H4 (cell line): Measurements from ENCODE around the gene KIF5C. TPM values are rescaled to one million over a fixed set of nuclear protein-coding genes. Genes with fewer than 3 reads are reported as not detected.
A peak's percentile ranks its signal among the peaks of the same experiment; 100 is the strongest.

Experiments used
- DNase-seq: peaks from one replicate; pipeline ENCODE4 v3.0.0-alpha.2; 2015; ENCODE audit warnings: low spot score
- total RNA-seq: library from RNA; depleted of rRNA; stranded (reverse); fragments of >200 nt; shearing (Covaris generic); gene quantifications from 2 replicates; pipeline ENCODE4 v1.2.3, GENCODE V29; 2014

Gene KIF5C
- total RNA-seq, 1 experiment from 2014 or later, result 2.6 TPM

DNA sequence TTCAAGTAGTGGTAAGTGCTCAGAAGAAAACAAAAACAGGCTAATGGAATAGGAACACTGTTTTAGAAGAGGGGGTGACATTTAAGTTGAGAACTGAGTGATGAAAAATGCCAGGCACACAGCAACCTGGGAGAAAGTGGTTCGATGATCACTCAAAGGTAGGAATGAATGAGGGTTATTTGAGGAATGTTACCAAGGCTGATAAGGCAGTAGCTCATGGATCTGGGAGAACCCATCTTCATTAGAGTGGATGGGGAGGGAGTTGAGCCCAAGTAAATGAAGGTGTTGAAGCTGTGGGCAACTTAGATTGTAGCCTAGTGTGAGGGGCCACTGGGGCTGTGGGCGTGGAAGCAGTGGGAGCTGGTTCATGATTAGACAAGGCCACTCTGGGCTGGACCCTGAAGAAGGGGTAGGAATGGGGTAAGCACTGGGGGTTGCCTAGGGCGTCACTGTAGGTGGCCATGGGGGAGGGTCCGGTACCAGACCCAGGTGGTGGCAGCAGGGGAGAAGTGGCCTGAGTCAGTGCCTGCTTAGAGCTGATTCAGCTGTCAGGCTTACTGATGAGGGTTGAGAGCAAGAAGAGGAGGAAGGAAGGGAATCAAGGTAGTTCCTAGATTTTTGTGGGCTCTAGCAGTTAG lies 141.0 kb downstream of the KIF5C start:
- no peak for DNase-seq

- peak; percentile 71 for DNase-seq
These were observed 142.3 kb downstream of the KIF5C start for GRCh38 chr2:149017116-149017985.

DNA sequence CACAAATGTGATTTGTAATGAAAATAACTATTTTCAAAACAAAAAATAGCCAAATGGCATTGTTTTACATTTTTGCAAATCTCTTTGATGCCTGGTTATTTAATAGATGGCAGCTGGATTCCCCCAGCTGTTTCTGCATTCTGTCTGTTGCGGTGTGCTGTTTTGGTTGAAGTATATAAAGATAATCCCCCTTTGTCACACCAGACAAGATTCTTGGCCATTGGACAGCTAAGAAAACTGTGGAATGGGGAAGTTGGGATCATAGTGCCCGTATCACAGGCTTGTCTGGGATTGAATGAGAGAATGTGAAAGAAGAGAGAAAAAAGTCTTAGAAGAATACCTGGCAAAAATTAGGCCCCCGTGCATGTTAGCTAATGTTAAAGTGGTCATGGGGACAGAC lies 144.0 kb downstream of the KIF5C start:
- DNase-seq, result no peak

- DNase-seq, result no peak
These were observed 144.7 kb downstream of the KIF5C start for GRCh38 chr2:149019768-149020167.

GRCh38 chr2:149020432-149020851 lies 145.4 kb downstream of the KIF5C start:
- no peak for DNase-seq

DNA sequence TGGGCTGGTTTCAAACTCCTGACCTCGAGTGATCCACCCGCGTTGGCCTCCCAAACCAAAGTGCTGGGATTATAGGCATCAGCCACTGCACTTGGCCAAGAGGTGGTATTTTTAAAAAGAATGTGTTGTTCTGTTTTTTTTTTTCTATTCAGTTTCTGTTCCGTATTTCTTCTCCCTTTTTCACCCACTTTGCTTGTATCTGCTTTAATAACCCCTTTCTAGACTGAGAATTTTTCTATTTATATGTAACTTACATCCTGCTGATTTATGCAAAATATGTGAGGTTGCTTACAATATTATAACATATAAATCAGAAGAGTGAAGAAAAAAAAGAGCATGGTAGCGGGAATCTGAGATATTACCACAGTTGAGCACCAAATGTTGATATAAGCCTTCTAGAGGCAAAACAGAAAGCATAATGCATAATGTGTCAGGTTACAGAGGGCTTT lies 146.3 kb downstream of the KIF5C start:
- no peak for DNase-seq

GRCh38 chr2:149021761-149022160 lies 146.7 kb downstream of the KIF5C start:
- DNase-seq, result no peak

DNA sequence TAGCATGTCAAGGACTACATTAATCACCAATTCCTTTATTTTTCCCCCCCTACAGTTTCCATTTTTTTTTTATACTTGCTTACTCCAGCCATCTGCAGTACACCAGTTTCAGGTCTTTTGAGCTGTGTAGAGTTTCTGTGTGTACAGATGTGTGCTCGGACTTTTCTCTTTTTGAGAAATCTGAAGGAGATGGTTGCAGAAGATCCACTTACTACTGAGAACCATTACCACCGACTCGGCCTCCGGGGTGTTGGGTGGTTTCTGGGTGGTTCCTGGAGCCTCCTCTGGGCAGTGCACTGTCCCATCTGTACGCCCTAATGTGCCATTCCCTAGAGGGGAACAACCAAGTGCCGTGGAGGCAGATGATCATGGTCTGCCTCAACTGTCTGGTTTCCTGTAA lies 148.1 kb downstream of the KIF5C start:
- no peak for DNase-seq

GRCh38 chr2:149027590-149028250 lies 152.7 kb downstream of the KIF5C start:
- DNase-seq, result no peak

GRCh38 chr2:149028377-149028776 lies 153.3 kb downstream of the KIF5C start:
- no peak for DNase-seq

DNA sequence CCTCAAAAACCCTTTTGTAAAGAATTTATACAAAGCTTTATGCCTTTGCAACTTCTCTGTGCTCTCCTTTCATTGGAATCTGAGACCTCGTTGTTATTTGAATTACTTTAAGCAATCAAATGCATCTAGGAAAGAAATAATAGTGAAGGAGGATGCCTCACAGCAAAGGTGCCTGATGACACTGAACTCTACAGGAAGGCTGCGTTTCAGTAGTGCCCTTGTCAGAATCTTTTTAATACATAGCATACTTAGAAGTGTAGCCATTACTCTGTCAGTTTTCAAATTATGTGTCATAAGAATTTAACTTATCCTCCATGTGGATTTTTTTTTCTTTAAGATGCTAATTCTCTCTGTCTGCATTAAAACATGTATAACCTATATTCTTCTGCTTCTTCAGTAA lies 153.9 kb downstream of the KIF5C start:
- DNase-seq, result no peak

GRCh38 chr2:149029307-149029965 lies 154.4 kb downstream of the KIF5C start:
- DNase-seq, result no peak

- DNase-seq, result no peak
These were observed 156.4 kb downstream of the KIF5C start for GRCh38 chr2:149031396-149031795.

DNA sequence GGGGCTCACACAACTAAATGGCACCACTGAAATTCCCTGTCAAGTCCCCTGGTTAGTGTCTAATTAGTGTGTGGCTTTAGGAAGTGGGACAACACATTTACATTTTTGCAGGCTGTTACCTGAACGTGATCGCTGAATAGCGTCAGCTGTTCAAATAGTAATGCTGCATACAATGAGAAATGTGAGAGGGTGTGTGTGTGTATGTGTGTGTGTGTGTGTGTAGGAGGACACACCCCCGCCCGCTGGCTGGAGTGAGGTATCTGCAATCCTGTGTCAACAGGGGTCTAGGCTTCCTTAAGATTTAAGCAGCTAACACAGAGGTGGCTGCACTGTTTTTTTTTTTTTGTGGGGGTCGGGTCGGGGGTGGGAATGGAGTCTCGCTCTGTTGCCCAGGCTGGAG lies 158.7 kb downstream of the KIF5C start:
- no peak for DNase-seq

GRCh38 chr2:149034406-149034805 lies 159.4 kb downstream of the KIF5C start:
- no peak for DNase-seq

DNA sequence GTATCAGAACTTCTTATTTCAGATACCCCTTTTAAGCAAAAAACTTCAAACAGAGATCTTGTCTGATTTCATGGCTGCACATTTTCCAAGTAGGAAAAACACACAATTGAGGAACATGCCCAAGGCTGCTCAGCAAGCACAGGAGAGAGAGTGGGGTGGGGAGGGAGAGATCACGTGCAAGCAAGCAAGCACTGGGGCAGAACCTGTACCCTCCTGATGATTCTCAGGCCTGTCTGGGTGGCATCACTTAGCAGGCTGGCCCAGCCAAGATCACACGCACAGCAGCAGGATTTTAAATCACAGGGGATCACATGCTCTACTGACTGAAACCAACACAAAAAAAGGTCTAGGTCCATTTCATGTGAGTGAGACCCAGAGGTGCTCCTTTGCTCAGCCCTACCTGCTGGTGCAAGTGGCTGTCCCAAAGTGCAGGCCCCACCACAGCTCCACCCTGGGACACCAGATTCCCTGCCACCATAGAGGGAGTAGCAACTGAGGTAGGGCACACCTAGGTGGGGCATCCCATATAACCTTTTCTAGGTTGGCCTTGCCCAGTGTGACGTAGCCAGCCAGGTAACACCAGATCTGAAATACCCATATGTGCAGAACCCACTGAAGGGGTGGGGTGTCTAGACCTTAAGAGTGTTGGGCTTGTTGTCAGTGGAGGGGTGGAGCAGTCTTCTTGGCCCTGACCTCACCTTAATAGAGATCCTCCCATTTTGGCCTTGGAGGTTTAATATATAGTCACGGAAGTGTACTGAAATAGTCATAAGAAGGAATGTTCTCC lies 161.7 kb downstream of the KIF5C start:
- DNase-seq, result no peak

GRCh38 chr2:149037851-149038250 lies 162.8 kb downstream of the KIF5C start:
- DNase-seq, result peak; percentile 59

- DNase-seq, result no peak
These were observed 163.6 kb downstream of the KIF5C start, which contains the start of gene LYPD6B for GRCh38 chr2:149038442-149039212. Gene LYPD6B (plus strand): TSS chr2:149038699. CDS start chr2:149130949, 92,250 bp downstream.

GRCh38 chr2:149039213-149039724 lies 164.2 kb downstream of the KIF5C start:
- no peak for DNase-seq

- DNase-seq, result peak; percentile 50
These were observed 165.4 kb downstream of the KIF5C start for GRCh38 chr2:149040451-149040850.
